ENCODE data around the gene ADAMTSL5. TPM values are rescaled to one million over a fixed set of nuclear protein-coding genes. Genes with fewer than 3 reads are reported as not detected.
A peak's percentile ranks its signal among the peaks of the same experiment; 100 is the strongest.

Gene ADAMTSL5
- total and polyA plus RNA-seq, 2 of the 8 experiments (the other 6 are each of a cell fraction or from before 2014, with no cell fraction given): 0.82 to 0.99 TPM

- TF ChIP-seq KDM1A (IDR thresholded peaks at IDR 0.05; ENCODE audit: borderline replicate concordance, low read length): peak; percentile 95
- TF ChIP-seq CHD2 (IDR thresholded peaks at IDR 0.05; ENCODE audit: low read length): no peak
- TF ChIP-seq BRCA1 (IDR thresholded peaks at IDR 0.05; ENCODE audit: low read depth, low read length): no peak
- TF ChIP-seq CHD1 (IDR thresholded peaks at IDR 0.05; ENCODE audit: low read depth, low read length): no peak
- no peak for TF ChIP-seq SP1 (IDR thresholded peaks at IDR 0.05; ENCODE audit: low read depth, low read length)
- no peak for TF ChIP-seq ZNF274 (IDR thresholded peaks at IDR 0.05; ENCODE audit: borderline replicate concordance, extremely low read depth, low read length)
- TF ChIP-seq KDM5A (IDR thresholded peaks at IDR 0.05; ENCODE audit: low read length): no peak
- no peak for TF ChIP-seq SP2 (IDR thresholded peaks at IDR 0.05; ENCODE audit: low read length)
- TF ChIP-seq MAX (IDR thresholded peaks at IDR 0.05): no peak
- TF ChIP-seq RAD21 (IDR thresholded peaks at IDR 0.05 in 1 of 2, conservative IDR thresholded peaks at IDR 0.05 in 1 of 2; ENCODE audit: low read depth in 2 of 2, low read length in 2 of 2): peak in 1 of 2 experiments; percentile 29; a peak in 2 of 4 replicates
- TF ChIP-seq JUND (IDR thresholded peaks at IDR 0.05; ENCODE audit: low read length): no peak
- no peak for TF ChIP-seq SIX5 (IDR thresholded peaks at IDR 0.05; ENCODE audit: low read depth, low read length)
- no peak for TF ChIP-seq SIRT6 (IDR thresholded peaks at IDR 0.05; ENCODE audit: low read length)
These were observed at the start of gene ADAMTSL5 (continued) for GRCh38 chr19:1512671-1513498.
